Cardiac fibroblast (primary cell): ENCODE measurements around the gene TMEM183A.

Experiments
- DNase-seq, 2 donors: peaks; one replicate each; pipeline versions ENCODE4 v3.0.0 to v3.0.0-alpha.2; 2010; ENCODE audit warnings: low read depth in 2 of 2
- H3K4me3 ChIP-seq, 2 donors: replicated peaks in 1 of 2; 1 replicate in 1 of 2; 2 replicates in 1 of 2; pipeline ENCODE4 v1.5.1; 2011; ENCODE audit warnings: low read depth in 2 of 2, low read length in 2 of 2, mild to moderate bottlenecking in 2 of 2, moderate library complexity in 1 of 2
- CTCF ChIP-seq: IDR thresholded peaks from one replicate; pipeline ENCODE4 v1.5.1; 2011; ENCODE audit warnings: low read depth, mild to moderate bottlenecking, low read length, inconsistent platforms

The TMEM183A gene

GRCh38 chr1:203041351-203041932 lies 34.3 kb downstream of the TMEM183A start:
- no peak for DNase-seq
- no peak for TF ChIP-seq CTCF
- no peak overlapping the region for H3K4me3 ChIP-seq

- TF ChIP-seq CTCF, result no peak
- DNase-seq, result no peak
- no peak overlapping the region for H3K4me3 ChIP-seq
These were observed 36.8 kb downstream of the TMEM183A start for GRCh38 chr1:203043830-203044545.

GRCh38 chr1:203044546-203045250 lies 37.5 kb downstream of the TMEM183A start:
- no peak for DNase-seq
- no peak overlapping the region for H3K4me3 ChIP-seq
- TF ChIP-seq CTCF, result no peak

- no peak overlapping the region for H3K4me3 ChIP-seq
- DNase-seq, result no peak
- no peak for TF ChIP-seq CTCF
These were observed 38.2 kb downstream of the TMEM183A start for GRCh38 chr1:203045336-203045735.

- no peak for TF ChIP-seq CTCF
- DNase-seq, result peak; percentile 11 to 35
- no peak overlapping the region for H3K4me3 ChIP-seq
These were observed 38.8 kb downstream of the TMEM183A start for GRCh38 chr1:203045821-203046594.

GRCh38 chr1:203046984-203047630 lies 39.9 kb downstream of the TMEM183A start:
- no peak overlapping the region for H3K4me3 ChIP-seq
- peak; percentile 76 to 80 for DNase-seq
- no peak for TF ChIP-seq CTCF
